ENCODE data around the gene EMILIN1. TPM values are rescaled to one million over a fixed set of nuclear protein-coding genes. Genes with fewer than 3 reads are reported as not detected.
"Not testable (repeated sequence)": the region's sequence is repeated elsewhere in the genome, so short reads cannot be mapped to it uniquely, and the experiment has no call there.

The EMILIN1 gene
- polyA plus RNA-seq, 4 donors, result 61.5 to 121 (median 86.3) TPM

GRCh38 chr2:27092696-27093429, 14.4 kb downstream of the EMILIN1 start:
- no peak for DNase-seq (ENCODE audit: low read depth in 4 of 4, low spot score in 3 of 4)

GRCh38 chr2:27093430-27094352, 15.3 kb downstream of the EMILIN1 start:
- no peak for DNase-seq (ENCODE audit: low read depth in 4 of 4, low spot score in 3 of 4)

GRCh38 chr2:27094353-27094984, 16.1 kb downstream of the EMILIN1 start:
- no peak for DNase-seq (ENCODE audit: low read depth in 4 of 4, low spot score in 3 of 4)

GRCh38 chr2:27095427-27095744, 17.0 kb downstream of the EMILIN1 start:
- DNase-seq (ENCODE audit: low read depth in 4 of 4, low spot score in 3 of 4), result no peak

GRCh38 chr2:27095745-27096651, 17.6 kb downstream of the EMILIN1 start:
- no peak for DNase-seq (ENCODE audit: low read depth in 4 of 4, low spot score in 3 of 4)

- no peak for DNase-seq (ENCODE audit: low read depth in 4 of 4, low spot score in 3 of 4)
Measured at GRCh38 chr2:27096748-27097297, 18.4 kb downstream of the EMILIN1 start.

GRCh38 chr2:27097341-27097740, 18.9 kb downstream of the EMILIN1 start:
- DNase-seq (ENCODE audit: low read depth in 4 of 4, low spot score in 3 of 4), result no peak

- DNase-seq (ENCODE audit: low read depth in 4 of 4, low spot score in 3 of 4), result no peak
Measured at GRCh38 chr2:27099334-27099955, 21.0 kb downstream of the EMILIN1 start.

GRCh38 chr2:27100036-27100435, 21.6 kb downstream of the EMILIN1 start:
- DNase-seq (ENCODE audit: low read depth in 4 of 4, low spot score in 3 of 4), result no peak

GRCh38 chr2:27102329-27102728, 23.9 kb downstream of the EMILIN1 start:
- DNase-seq (ENCODE audit: low read depth in 4 of 4, low spot score in 3 of 4), result no peak

- no peak for DNase-seq (ENCODE audit: low read depth in 4 of 4, low spot score in 3 of 4)
Measured at GRCh38 chr2:27105981-27106380, 27.6 kb downstream of the EMILIN1 start.

GRCh38 chr2:27108221-27108620, 29.8 kb downstream of the EMILIN1 start:
- DNase-seq (ENCODE audit: low read depth in 4 of 4, low spot score in 3 of 4), result no peak

- DNase-seq (ENCODE audit: low read depth in 4 of 4, low spot score in 3 of 4), result no peak
Measured at GRCh38 chr2:27109083-27109482, 30.7 kb downstream of the EMILIN1 start.

- DNase-seq (ENCODE audit: low read depth in 4 of 4, low spot score in 3 of 4), result not testable (repeated sequence)
Measured at GRCh38 chr2:27110603-27111352, 32.4 kb downstream of the EMILIN1 start.

GRCh38 chr2:27111392-27112078, 33.1 kb downstream of the EMILIN1 start:
- DNase-seq (ENCODE audit: low read depth in 4 of 4, low spot score in 3 of 4), result not testable (repeated sequence)

GRCh38 chr2:27115519-27115918, 37.1 kb downstream of the EMILIN1 start:
- no peak for DNase-seq (ENCODE audit: low read depth in 4 of 4, low spot score in 3 of 4)

GRCh38 chr2:27117995-27118524, 39.6 kb downstream of the EMILIN1 start:
- no peak for DNase-seq (ENCODE audit: low read depth in 4 of 4, low spot score in 3 of 4)
